ENCODE data around the gene COL23A1. TPM values are rescaled to one million over a fixed set of nuclear protein-coding genes. Genes with fewer than 3 reads are reported as not detected.

The COL23A1 gene
- total and polyA plus RNA-seq, 2 donors (not counting 1 experiment from before 2014, with no cell fraction given), result 0.20 TPM; not detected in 1

DNA sequence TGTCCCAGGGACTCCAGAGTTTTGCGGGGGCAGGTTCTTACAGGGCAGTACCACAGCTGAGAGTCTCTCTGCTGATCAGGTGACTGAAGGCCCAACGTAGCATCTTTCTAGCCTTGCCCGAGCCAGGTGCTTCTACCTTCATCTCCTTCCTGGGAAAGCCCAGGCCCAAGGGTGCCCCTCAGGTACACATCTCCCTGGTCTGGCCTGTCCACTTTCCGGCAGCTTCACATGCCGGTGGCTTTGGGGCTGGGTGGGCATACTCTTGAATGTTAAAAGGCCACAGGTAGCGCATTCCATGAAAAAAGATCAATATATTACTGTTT, 351.9 kb downstream of the COL23A1 start:
- H3K27me3 ChIP-seq (replicated peaks in 1 of 4; ENCODE audit: control extremely low read depth in 1 of 4, control insufficient read depth in 3 of 4, insufficient read depth in 4 of 4, low read length in 3 of 4), result no peaks in the 10 kb centered on the region
- Mint-ChIP-seq H3K4me1 (peaks cover 48% of the 10 kb centered on the region), H3K4me3 (no peak overlapping the region), H3K27me3 (no peaks in the 10 kb centered on the region), H3K27ac (peak overlapping the region; percentile 70), H3K9me3 (ENCODE audit: insufficient read depth) (no peaks in the 10 kb centered on the region)
- no peak for TF ChIP-seq EZH2 (IDR thresholded peaks at IDR 0.05; ENCODE audit: borderline replicate concordance, insufficient read depth, low read depth, low read length, poor library complexity, severe bottlenecking)
- TF ChIP-seq, protein P1, sequence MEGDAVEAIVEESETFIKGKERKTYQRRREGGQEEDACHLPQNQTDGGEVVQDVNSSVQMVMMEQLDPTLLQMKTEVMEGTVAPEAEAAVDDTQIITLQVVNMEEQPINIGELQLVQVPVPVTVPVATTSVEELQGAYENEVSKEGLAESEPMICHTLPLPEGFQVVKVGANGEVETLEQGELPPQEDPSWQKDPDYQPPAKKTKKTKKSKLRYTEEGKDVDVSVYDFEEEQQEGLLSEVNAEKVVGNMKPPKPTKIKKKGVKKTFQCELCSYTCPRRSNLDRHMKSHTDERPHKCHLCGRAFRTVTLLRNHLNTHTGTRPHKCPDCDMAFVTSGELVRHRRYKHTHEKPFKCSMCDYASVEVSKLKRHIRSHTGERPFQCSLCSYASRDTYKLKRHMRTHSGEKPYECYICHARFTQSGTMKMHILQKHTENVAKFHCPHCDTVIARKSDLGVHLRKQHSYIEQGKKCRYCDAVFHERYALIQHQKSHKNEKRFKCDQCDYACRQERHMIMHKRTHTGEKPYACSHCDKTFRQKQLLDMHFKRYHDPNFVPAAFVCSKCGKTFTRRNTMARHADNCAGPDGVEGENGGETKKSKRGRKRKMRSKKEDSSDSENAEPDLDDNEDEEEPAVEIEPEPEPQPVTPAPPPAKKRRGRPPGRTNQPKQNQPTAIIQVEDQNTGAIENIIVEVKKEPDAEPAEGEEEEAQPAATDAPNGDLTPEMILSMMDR (IDR thresholded peaks at IDR 0.05), result no peak
- H4K20me1 ChIP-seq (ENCODE audit: control insufficient read depth, insufficient read depth, low read length, poor library complexity, severe bottlenecking), result no peaks in the 10 kb centered on the region
- no peaks in the 10 kb centered on the region for H3K36me3 ChIP-seq (replicated peaks in 1 of 2; ENCODE audit: control extremely low read depth in 1 of 2, control insufficient read depth in 1 of 2, extremely low read depth in 1 of 2, insufficient read depth in 2 of 2, low read length in 1 of 2)
- no peaks in the 10 kb centered on the region for H3K79me2 ChIP-seq (ENCODE audit: control insufficient read depth, insufficient read depth, low read length)
- intact Hi-C loops (cut with micrococcal nuclease), result loop anchor here (10.0 kb wide), 1 partner anchor 387 kb away; the partner anchor contains the start of gene CLK4
- peaks cover 37 to 58% of the 10 kb centered on the region in 2 donors for H3K4me1 ChIP-seq (ENCODE audit: control insufficient read depth in 2 of 2, insufficient read depth in 2 of 2, low read length in 2 of 2)
- no peak overlapping the region for H3K4me3 ChIP-seq (ENCODE audit: control extremely low read depth in 1 of 5, extremely low read depth in 1 of 5, insufficient read depth in 1 of 5, low read depth in 2 of 5, low read length in 4 of 5)
- H2AFZ ChIP-seq (ENCODE audit: insufficient read depth, low read depth, low read length, poor library complexity, severe bottlenecking), result no peak overlapping the region
- POLR2A ChIA-PET, result no interaction called here
- peak overlapping the region; percentile 66 for H3K4me2 ChIP-seq (replicated peaks; ENCODE audit: low read depth, low read length, poor library complexity, severe bottlenecking)
- no peak for ATAC-seq (ENCODE audit: low read depth)
- H3K9ac ChIP-seq (ENCODE audit: low read length), result no peak overlapping the region
- DNase-seq, result no peak
- WGBS (ENCODE audit: insufficient coverage), result 72% methylated on average over 3 of the region's 6 CpGs
- CTCF ChIA-PET, result no interaction called here
- H3K27ac ChIP-seq (ENCODE audit: low read length in 2 of 2), result peak overlapping the region; percentile 76 to 82
- H3K9me3 ChIP-seq (ENCODE audit: control extremely low read depth in 1 of 3, control insufficient read depth in 2 of 3, insufficient read depth in 1 of 3, low read length in 2 of 3), result no peaks in the 10 kb centered on the region

DNA sequence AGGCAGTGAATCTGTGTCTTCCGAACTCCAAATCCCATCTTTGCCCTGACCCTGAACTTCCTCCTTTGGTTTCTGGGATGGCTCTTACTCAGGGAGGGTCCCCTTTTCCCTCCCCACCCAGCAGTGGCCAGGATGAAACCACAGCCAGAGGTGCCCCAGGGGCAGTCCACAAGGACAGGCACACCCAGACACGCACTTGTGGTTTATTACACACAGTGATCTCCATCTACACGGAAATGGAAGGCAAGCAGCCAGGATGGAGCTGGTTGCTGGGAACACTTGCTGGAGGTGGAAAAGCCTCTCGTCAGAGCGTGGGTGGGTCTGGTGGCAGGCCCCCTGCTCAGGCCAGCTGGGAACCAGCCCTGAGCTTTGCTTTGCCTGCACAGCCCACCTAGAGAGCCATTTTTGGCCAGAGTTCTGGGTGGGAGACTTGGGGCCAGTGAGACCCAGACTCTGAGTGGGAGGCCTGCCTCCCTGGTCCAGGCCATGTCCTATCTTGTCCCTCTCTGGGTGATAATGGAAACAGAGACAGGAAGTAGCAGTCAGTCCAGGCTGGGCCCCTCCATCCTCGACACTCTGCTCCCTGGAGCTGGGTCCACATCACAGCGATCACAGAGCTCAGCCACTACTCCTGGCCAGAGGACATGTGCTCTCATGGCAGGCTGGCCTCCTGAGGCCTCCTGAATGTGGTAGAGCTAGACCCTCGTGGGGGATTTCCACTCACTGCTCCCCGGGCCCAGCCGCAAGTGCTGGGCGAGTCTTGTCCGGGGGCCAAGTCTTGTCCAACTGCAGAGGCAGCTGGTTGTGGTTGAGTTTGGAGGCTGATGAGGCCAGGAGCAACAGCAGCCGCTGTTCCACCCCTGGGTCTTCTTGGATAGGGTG, 352.5 kb downstream of the COL23A1 start:
- Mint-ChIP-seq H3K4me1 (peaks cover 52% of the 10 kb centered on the region), H3K27me3 (no peaks in the 10 kb centered on the region)
- no peak overlapping the region for H2AFZ ChIP-seq (ENCODE audit: insufficient read depth, low read depth, low read length, poor library complexity, severe bottlenecking)

More for the DNA sequence above, 352.5 kb downstream of the COL23A1 start:
- CTCF ChIA-PET, result no interaction called here
- Mint-ChIP-seq H3K9me3 (ENCODE audit: insufficient read depth) (no peaks in the 10 kb centered on the region), H3K27ac (peak overlapping the region; percentile 38), H3K4me3 (no peak overlapping the region)
- H3K27ac ChIP-seq (ENCODE audit: low read length in 2 of 2), result peak overlapping the region; percentile 76 to 82
- intact Hi-C loops (cut with micrococcal nuclease), result loop anchor here (10.0 kb wide), 1 partner anchor 387 kb away; the partner anchor contains the start of gene CLK4
- no peak overlapping the region for H3K9ac ChIP-seq (ENCODE audit: low read length)
- H3K79me2 ChIP-seq (ENCODE audit: control insufficient read depth, insufficient read depth, low read length), result no peaks in the 10 kb centered on the region
- TF ChIP-seq, protein P1 (IDR thresholded peaks at IDR 0.05), result no peak
- no peak for TF ChIP-seq EZH2 (IDR thresholded peaks at IDR 0.05; ENCODE audit: borderline replicate concordance, insufficient read depth, low read depth, low read length, poor library complexity, severe bottlenecking)
- H3K36me3 ChIP-seq (replicated peaks in 1 of 2; ENCODE audit: control extremely low read depth in 1 of 2, control insufficient read depth in 1 of 2, extremely low read depth in 1 of 2, insufficient read depth in 2 of 2, low read length in 1 of 2), result no peaks in the 10 kb centered on the region
- no peaks in the 10 kb centered on the region for H3K9me3 ChIP-seq (ENCODE audit: control extremely low read depth in 1 of 3, control insufficient read depth in 2 of 3, insufficient read depth in 1 of 3, low read length in 2 of 3)
- no peak overlapping the region for H3K4me3 ChIP-seq (ENCODE audit: control extremely low read depth in 1 of 5, extremely low read depth in 1 of 5, insufficient read depth in 1 of 5, low read depth in 2 of 5, low read length in 4 of 5)
- H4K20me1 ChIP-seq (ENCODE audit: control insufficient read depth, insufficient read depth, low read length, poor library complexity, severe bottlenecking), result no peaks in the 10 kb centered on the region
- DNase-seq (no peak), ATAC-seq (ENCODE audit: low read depth) (no peak)
- POLR2A ChIA-PET, result no interaction called here
- 62% methylated on average over 13 of the region's 13 CpGs for WGBS (ENCODE audit: insufficient coverage)
- H3K4me2 ChIP-seq (replicated peaks; ENCODE audit: low read depth, low read length, poor library complexity, severe bottlenecking), result peak overlapping the region; percentile 66
- peaks cover 42 to 64% of the 10 kb centered on the region in 2 donors for H3K4me1 ChIP-seq (ENCODE audit: control insufficient read depth in 2 of 2, insufficient read depth in 2 of 2, low read length in 2 of 2)
- H3K27me3 ChIP-seq (replicated peaks in 1 of 4; ENCODE audit: control extremely low read depth in 1 of 4, control insufficient read depth in 3 of 4, insufficient read depth in 4 of 4, low read length in 3 of 4), result no peaks in the 10 kb centered on the region

Measured in B cell (primary cell).